ENCODE measurements around the gene MUC2.

The MUC2 gene

DNA sequence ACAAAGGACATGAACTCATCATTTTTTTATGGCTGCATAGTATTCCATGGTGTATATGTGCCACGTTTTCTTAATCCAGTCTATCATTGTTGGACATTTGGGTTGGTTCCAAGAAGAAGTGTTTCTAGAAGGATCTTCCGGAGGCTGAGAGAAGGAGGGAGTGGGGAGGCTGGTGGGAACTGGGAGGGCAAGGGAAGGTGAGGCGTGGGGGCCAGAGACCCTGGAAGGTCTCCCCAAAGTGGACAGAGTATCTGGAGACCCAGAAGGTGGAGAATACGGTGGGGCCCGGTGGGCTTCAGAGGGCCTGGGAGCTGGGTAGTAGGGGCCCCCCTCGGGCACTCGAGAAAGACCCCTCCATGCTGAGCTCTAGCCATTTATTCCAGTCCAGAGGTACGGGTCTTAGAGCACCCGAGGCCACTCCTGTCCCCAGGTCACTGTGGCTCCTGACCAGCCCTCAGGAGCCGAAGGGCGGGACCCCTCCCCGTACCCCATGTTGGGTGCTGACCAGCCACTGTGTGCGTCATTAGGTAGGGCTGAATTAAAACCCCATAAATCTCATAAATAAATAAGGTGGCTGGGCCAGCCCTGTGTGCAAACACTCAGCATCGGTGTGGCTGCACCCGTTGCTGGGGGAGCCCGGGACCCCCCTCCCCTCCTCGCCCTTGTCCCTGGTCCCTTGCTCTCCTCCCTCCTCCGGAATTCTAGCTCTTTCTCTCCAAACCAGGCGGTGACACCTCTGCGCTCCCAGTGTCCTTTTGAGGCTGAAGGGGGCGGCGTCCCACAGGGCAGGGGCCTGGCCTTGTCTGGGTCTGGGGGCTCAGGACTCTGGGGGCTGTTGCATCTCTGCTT, 44.3 kb downstream of the MUC2 start:
- H3K27me3 Mint-ChIP-seq (ENCODE audit: low read depth), result no peaks in the 10 kb centered on the region
- H3K36me3 Mint-ChIP-seq (ENCODE audit: low read depth), result no peaks in the 10 kb centered on the region
- H3K27ac Mint-ChIP-seq, result no peak overlapping the region
- H3K9me3 Mint-ChIP-seq, result no peaks in the 10 kb centered on the region
- no peaks in the 10 kb centered on the region for H3K4me1 Mint-ChIP-seq (ENCODE audit: low read depth)
- no peak overlapping the region for H3K4me3 Mint-ChIP-seq

DNA sequence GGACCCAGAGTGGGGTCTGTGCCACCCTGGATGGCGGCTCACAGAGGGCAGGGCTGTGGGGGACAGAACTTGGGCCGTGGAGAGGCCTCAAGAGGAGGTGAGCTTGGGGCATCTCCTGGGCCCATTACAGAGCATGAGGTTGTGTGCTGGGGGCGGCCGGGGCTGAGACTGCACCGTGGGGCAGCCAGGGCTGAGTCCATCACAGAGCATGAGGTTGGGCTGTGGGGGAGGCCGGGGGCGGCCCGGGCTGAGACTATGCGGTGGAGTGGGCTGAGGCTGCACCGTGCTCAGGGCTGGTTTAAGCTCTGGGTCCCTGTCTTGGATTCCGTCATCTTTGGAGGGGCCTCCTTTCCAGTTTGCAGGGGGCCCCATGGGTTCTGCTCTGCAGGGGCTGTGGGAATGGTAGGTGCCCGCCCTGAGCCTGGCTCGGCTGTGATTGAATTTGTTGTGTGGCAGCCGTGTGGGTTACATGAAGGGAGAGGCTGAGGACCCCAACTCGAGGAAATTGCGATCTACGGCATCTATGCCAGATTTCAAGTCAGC, 45.0 kb downstream of the MUC2 start:
- H3K9me3 Mint-ChIP-seq, result peaks cover 7% of the 10 kb centered on the region

DNA sequence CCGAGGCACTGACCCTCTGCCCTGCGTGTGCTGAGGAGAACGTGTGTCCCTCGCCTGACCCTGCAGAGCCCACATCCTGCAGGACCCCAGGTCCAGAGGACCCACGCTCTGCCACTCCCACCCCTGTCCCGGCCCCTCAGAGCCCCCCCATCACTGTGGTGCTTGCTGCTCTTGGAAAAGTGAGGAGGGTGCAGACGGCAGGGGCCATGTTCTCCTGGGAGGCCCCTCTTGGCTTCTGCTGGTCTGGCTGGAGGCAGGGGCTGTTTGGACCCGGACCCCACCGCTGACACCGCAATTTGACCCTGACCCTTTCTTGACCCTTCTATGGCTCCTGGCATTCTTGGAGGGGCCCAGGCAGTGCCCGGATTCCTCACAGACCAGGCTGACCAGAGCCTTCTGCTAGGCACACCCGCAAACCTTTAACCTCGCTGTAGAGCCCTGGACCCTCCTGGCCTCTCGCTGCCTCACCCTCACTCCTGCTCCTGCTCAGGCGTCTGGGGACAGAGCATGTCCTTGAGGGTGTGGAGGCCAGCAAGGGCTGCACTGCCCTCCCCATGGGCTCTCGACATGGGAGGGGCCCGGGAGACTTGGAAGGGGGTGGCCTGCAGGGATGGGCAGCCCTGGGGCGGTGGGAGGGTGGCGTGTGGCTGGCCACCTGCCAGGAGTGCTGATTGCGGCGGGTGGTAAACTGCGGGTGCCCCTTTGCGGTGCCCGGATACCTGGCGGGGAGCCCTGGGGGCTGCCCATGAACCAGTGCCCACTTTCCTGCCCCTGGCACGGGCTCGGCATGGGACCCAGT, 46.1 kb downstream of the MUC2 start:
- Mint-ChIP-seq H3K27me3 (ENCODE audit: low read depth) (no peaks in the 10 kb centered on the region), H3K36me3 (ENCODE audit: low read depth) (no peaks in the 10 kb centered on the region), H3K4me1 (ENCODE audit: low read depth) (no peaks in the 10 kb centered on the region), H3K9me3 (peaks cover 13% of the 10 kb centered on the region), H3K27ac (no peak overlapping the region), H3K4me3 (no peak overlapping the region)

More for the DNA sequence above, 45.0 kb downstream of the MUC2 start:
- H3K27ac Mint-ChIP-seq, result no peak overlapping the region
- no peaks in the 10 kb centered on the region for H3K36me3 Mint-ChIP-seq (ENCODE audit: low read depth)
- H3K4me3 Mint-ChIP-seq, result no peak overlapping the region
- H3K4me1 Mint-ChIP-seq (ENCODE audit: low read depth), result no peaks in the 10 kb centered on the region
- no peaks in the 10 kb centered on the region for H3K27me3 Mint-ChIP-seq (ENCODE audit: low read depth)

DNA sequence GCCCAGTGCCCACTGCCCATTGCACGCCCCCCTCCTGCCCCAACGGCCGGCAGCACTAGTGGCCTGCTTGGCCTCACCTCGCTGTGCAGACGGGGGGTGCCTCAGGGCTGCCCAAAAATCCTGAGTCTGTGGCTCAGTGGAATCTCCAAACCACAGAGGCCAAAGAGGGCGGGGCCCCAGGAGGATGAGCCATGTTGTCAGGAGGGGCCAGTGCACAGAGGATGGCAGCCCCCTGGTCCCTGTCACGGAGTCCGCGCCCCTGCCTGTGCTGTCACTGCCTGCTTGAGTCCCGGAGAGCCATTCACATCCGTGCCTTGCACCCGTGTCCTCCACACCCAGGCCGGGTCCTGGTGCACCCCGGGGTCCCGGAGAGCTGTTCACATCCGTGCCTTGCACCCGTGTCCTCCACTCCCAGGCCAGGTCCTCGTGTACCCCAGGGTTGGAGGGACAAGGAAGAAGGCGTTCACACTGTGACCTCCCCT, 46.7 kb downstream of the MUC2 start:
- H3K27ac Mint-ChIP-seq, result no peak overlapping the region

DNA sequence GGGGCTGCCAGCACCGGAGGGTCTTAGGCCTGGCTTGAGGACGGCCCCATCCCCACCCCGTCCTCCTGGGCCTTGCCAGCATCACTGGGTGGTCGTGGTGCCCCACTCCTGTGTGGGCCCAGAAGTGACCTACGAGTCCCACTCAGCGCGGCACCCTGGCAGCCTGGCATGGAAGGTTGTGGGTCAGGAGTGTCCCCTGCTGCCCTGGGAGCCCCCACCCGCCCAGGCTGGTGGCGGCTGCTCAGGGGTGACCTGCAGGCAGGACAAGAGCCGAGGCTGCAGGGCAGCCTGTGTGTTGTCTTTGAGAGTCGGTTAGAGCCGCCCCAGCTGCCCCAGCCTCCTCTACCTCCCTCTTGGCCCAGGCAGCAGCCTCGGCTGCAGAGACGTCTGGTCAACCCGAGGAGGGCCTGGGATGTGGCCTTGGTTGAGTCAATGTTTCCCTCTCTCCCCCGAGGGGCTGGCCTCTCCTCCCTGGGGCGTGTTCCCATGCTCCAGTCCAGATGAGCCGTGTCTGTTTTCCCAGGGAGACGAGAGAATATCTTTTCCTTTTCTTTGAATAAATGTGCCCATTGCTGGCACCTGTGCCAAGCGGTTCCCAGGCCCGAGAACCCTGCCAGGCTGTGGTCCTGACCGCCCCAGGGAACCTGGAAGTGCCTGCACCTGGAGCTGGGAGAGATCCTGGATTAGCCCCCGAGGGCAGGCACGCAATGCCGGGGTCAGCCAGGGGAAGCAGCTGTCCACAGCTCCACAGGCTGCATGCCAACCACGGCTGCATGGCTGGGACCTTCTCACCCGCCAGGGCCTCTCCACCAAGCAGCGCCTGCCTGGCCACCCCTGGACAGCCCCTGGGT, 47.4 kb downstream of the MUC2 start:
- Mint-ChIP-seq H3K27ac (no peak overlapping the region), H3K27me3 (ENCODE audit: low read depth) (no peaks in the 10 kb centered on the region), H3K36me3 (ENCODE audit: low read depth) (no peaks in the 10 kb centered on the region), H3K4me1 (ENCODE audit: low read depth) (no peaks in the 10 kb centered on the region), H3K4me3 (no peak overlapping the region), H3K9me3 (peaks cover 13% of the 10 kb centered on the region)

More for the DNA sequence above, 46.7 kb downstream of the MUC2 start:
- Mint-ChIP-seq H3K9me3 (peaks cover 13% of the 10 kb centered on the region), H3K4me1 (ENCODE audit: low read depth) (no peaks in the 10 kb centered on the region), H3K36me3 (ENCODE audit: low read depth) (no peaks in the 10 kb centered on the region), H3K4me3 (no peak overlapping the region), H3K27me3 (ENCODE audit: low read depth) (no peaks in the 10 kb centered on the region)

DNA sequence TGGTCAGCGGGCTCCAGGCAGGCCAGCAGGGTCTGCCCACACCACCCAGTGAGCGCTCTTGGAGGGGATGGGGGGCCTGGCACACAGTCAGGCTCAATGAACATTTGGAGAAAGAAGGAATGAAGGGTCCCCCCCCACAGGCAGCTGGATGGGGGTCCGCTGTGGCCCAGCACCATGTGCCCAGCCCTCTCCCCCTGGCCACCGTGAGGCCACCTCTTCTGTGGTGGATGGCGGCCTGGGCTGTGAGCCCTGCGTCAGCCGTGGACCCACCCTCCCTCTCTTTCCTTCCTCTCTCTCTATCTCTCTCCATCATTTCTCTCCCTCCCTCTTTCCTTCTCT, 48.0 kb downstream of the MUC2 start:
- Mint-ChIP-seq H3K27me3 (ENCODE audit: low read depth) (no peaks in the 10 kb centered on the region), H3K9me3 (peaks cover 13% of the 10 kb centered on the region), H3K27ac (no peak overlapping the region), H3K4me1 (ENCODE audit: low read depth) (no peaks in the 10 kb centered on the region), H3K4me3 (no peak overlapping the region), H3K36me3 (ENCODE audit: low read depth) (no peaks in the 10 kb centered on the region)

DNA sequence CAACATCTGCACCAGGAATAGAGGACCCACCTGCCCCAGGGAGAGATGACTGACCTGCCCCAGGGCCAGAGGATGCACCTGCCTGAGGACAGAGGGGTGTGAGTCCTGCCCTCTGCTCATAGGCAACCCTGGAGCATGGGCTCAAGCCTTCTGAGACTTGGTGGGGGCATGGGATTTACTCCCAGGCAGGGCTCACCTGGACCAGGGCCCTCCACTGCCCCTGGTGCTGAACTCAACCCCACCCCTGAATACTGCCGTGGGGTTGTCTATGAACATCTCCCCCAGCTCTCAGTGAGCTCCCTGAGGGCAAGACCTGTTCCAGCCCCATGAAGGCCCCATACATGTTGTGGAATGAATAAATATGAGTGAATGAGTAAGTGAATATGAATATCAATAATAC, 49.3 kb downstream of the MUC2 start:
- Mint-ChIP-seq H3K27ac (no peak overlapping the region), H3K27me3 (ENCODE audit: low read depth) (no peaks in the 10 kb centered on the region), H3K4me1 (ENCODE audit: low read depth) (no peaks in the 10 kb centered on the region), H3K9me3 (peaks cover 13% of the 10 kb centered on the region), H3K4me3 (no peak overlapping the region), H3K36me3 (ENCODE audit: low read depth) (no peaks in the 10 kb centered on the region)

Measured in T-helper 1 cell treated with Interleukin-12 subunit alpha and Interleukin-12 subunit beta and Interleukin-4 antibody, amounts not matched to agents 30 μg/mL and 1 μg/mL, for 36 hours (primary cell).